ENCODE measurements around the gene SRGAP1. TPM values are rescaled to one million over a fixed set of nuclear protein-coding genes. Genes with fewer than 3 reads are reported as not detected.
"Not testable (repeated sequence)": the region's sequence is repeated elsewhere in the genome, so short reads cannot be mapped to it uniquely, and the experiment has no call there.

Gene SRGAP1
- total RNA-seq, 3 donors from 2014 or later, result 12.2 to 23.9 (median 15.9) TPM

- no peak for DNase-seq
- no peak for ATAC-seq
- intact Hi-C loops (cut with DNase I, micrococcal nuclease), result no loop called here
- Histone ChIP-seq H3K4me3 (no peak overlapping the region), H3K4me1 (ENCODE audit: low read depth) (no peaks in the 10 kb centered on the region), H3K9me3 (no peaks in the 10 kb centered on the region), H3K36me3 (ENCODE audit: low read depth) (no peaks in the 10 kb centered on the region)
- no peak for TF ChIP-seq CTCF (IDR thresholded peaks at IDR 0.05)
Observed at GRCh38 chr12:64116969-64117368, 272.5 kb downstream of the SRGAP1 start.

DNA sequence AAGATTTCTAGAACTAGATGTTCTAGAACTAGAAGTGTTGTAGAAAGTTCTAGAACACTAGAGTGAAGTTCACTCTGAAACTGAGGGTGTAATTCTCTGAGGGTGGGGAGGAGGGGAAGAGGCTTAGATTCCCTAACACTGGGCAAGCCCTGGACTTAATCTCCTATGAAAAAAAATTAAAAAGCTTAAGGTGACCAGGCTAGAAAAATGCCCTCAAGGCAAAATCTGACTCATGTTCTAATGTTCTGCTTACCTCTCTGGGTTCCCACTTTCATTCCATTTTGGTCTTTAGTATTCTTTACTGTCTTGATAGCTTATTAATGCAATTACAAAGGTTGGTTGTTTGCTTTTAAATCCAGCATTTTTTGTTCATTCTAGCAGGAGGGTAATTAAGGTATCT, 276.1 kb downstream of the SRGAP1 start:
- no peak for TF ChIP-seq CTCF (IDR thresholded peaks at IDR 0.05)
- H3K36me3 ChIP-seq (ENCODE audit: low read depth), result no peaks in the 10 kb centered on the region
- H3K9me3 ChIP-seq, result no peaks in the 10 kb centered on the region
- H3K4me3 ChIP-seq, result no peak overlapping the region
- intact Hi-C loops (cut with DNase I, micrococcal nuclease), result no loop called here
- DNase-seq (no peak), ATAC-seq (no peak)
- H3K4me1 ChIP-seq (ENCODE audit: low read depth), result no peaks in the 10 kb centered on the region

DNA sequence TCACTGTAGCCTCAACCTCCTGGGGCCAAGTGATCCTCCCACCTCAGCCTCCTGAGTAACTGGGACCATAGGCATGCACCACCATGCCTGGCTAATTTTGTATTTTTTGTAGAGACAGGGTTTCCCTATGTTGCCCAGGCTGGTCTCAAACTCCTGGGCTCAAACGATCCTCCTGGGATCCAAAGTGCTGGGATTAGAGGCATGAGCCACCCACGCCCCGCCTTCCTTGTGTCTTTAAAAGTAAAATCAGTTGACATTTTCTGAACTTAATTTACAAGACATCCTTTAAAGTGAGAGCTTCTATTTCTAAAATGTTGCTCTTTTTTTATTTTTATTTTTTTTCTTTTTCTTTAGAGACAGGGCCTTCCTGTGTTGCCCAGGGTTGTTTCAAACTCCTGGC, 276.6 kb downstream of the SRGAP1 start:
- H3K9me3 ChIP-seq; H3K36me3 ChIP-seq (ENCODE audit: low read depth); H3K4me3 ChIP-seq; ATAC-seq; intact Hi-C loops (cut with DNase I, micrococcal nuclease); DNase-seq; H3K4me1 ChIP-seq (ENCODE audit: low read depth): not testable (repeated sequence)

GRCh38 chr12:64122154-64122553, 277.7 kb downstream of the SRGAP1 start:
- intact Hi-C loops (cut with DNase I, micrococcal nuclease), result no loop called here
- DNase-seq (no peak), ATAC-seq (no peak)
- no peaks in the 10 kb centered on the region for H3K36me3 ChIP-seq (ENCODE audit: low read depth)
- no peak for TF ChIP-seq CTCF (IDR thresholded peaks at IDR 0.05)
- no peaks in the 10 kb centered on the region for H3K9me3 ChIP-seq
- H3K4me1 ChIP-seq (ENCODE audit: low read depth), result no peaks in the 10 kb centered on the region
- H3K4me3 ChIP-seq, result no peak overlapping the region

DNA sequence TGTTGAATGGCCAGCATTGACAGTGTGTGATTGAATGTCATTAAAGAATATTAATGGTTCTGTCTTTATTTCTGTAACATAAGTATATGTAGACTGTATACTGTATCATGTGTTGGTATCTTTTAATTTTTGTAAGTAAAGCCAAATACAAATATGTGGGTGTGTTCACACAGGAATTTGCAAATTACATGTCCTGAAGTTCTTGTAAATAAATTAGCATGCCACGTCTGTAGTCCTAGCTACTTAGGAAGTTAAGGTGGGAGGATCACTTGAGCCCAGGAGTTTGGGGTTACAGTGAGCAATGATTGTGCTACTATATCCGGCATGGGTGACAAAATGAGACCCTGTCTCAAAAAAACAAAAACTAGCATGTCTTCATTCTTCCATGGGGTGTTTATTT, 278.5 kb downstream of the SRGAP1 start:
- ATAC-seq (no peak), DNase-seq (no peak)
- intact Hi-C loops (cut with DNase I, micrococcal nuclease), result no loop called here
- no peaks in the 10 kb centered on the region for H3K9me3 ChIP-seq
- H3K4me3 ChIP-seq, result no peak overlapping the region
- no peaks in the 10 kb centered on the region for H3K4me1 ChIP-seq (ENCODE audit: low read depth)
- no peaks in the 10 kb centered on the region for H3K36me3 ChIP-seq (ENCODE audit: low read depth)
- no peak for TF ChIP-seq CTCF (IDR thresholded peaks at IDR 0.05)

DNA sequence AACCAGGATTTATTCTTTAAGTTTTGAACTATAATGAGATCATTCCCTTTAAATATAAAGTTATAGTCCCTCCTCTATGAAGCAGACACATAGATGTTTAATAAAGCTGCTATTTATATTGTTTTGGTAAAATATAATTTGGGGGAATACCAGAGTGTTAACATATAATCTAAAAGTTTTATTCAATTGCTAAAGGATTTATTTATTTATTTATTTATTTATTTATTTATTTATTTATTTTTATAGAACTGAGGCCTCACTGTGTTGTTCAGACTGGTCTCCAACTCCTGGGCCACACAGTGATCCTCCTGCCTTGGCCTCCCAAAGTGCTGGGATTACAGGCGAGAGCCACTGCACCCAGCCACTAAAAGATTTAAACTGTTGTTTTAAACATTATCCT, 278.9 kb downstream of the SRGAP1 start:
- ATAC-seq (no peak), DNase-seq (no peak)
- no peak overlapping the region for H3K4me3 ChIP-seq
- H3K4me1 ChIP-seq (ENCODE audit: low read depth), result no peaks in the 10 kb centered on the region
- no peak for TF ChIP-seq CTCF (IDR thresholded peaks at IDR 0.05)
- no peaks in the 10 kb centered on the region for H3K36me3 ChIP-seq (ENCODE audit: low read depth)
- intact Hi-C loops (cut with DNase I, micrococcal nuclease), result no loop called here
- no peaks in the 10 kb centered on the region for H3K9me3 ChIP-seq

All from mucosa of descending colon (tissue), 3 donors.